ENCODE data around the gene EPHB6. TPM values are rescaled to one million over a fixed set of nuclear protein-coding genes. Genes with fewer than 3 reads are reported as not detected.

Gene EPHB6
- total RNA-seq, 2 experiments from 2014 or later = 5.7 to 7.0 TPM

DNA sequence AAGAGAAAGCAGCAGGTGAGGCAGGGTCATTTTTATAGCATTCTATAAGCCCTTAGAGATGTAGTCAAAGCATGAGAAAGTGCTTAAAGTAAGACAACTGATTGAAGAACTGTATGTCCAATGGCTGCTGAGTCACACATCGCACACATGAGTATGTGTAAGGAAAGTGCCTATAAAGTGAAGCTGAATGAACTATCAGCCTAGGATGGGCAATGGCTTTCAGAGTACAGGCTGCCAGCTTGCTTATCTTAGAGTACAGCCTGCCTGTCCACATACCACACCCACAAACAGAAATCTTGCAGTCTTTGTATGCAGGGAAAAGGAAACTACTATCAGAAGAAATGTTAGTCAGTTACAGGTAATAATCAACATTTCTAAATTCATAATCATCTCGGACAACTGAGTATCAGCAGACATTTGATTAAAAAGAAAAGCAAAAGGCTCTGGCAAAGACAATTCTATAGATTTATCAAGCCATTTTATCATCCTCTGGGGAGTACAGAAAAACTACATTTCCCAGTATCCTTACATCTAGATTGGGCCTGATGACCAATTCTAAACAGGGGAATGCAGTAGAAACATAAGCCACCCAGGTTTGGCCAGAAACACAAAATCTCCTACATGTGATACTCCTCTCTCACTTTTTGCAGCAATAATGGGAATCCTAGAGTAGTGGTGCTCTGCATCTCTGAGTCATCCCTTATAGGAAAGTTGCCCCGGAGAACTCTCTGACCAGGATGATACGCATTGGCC is 16.2 kb upstream of the EPHB6 start:
- H3K27me3 Mint-ChIP-seq = peaks cover 2% of the 10 kb centered on the region
- peaks cover 4% of the 10 kb centered on the region for H3K4me1 Mint-ChIP-seq
- no peaks in the 10 kb centered on the region for H3K36me3 Mint-ChIP-seq (ENCODE audit: low read depth)
- no peaks in the 10 kb centered on the region for H3K9me3 Mint-ChIP-seq
- H3K27ac Mint-ChIP-seq = no peak overlapping the region
- no peak overlapping the region for H3K4me3 Mint-ChIP-seq
- DNase-seq = no peak
- ChIA-PET POLR2A (no interaction called here), CTCF (no interaction called here)

DNA sequence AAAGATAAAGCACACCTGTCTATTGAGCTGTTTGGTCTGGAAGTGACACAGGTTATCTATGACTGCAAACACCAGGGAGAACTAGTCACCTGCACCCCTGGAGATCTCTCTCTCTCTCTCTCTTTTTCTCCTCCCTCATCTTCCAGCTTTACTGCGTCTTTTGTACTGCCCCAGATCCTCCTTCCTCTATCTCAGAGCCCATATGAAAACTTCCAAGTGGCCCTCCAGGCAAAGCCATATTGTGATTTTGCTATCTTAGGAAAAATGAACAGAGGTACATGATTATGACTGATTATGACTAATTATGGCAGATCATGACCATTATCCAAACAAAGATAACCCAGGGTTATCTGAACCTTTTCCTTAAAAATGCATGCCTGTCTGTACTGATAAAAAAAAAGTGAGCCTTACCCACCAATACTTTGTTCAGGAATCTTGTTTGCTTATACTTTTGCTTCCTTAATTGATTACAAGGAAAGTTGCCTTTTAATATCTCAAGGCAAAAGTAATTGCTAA is 12.6 kb upstream of the EPHB6 start:
- ChIA-PET CTCF (interaction anchor here (1.1 to 1.4 kb wide), 4 partner anchors 12 to 59 kb away, joined by 3 to 4 read pairs (median 3); no protein-coding TSS in a partner anchor), POLR2A (no interaction called here)
- Mint-ChIP-seq H3K4me1 (no peaks in the 10 kb centered on the region), H3K27me3 (peaks cover 3% of the 10 kb centered on the region), H3K4me3 (no peak overlapping the region), H3K36me3 (ENCODE audit: low read depth) (no peaks in the 10 kb centered on the region), H3K27ac (no peak overlapping the region), H3K9me3 (no peaks in the 10 kb centered on the region)
- DNase-seq = no peak

DNA sequence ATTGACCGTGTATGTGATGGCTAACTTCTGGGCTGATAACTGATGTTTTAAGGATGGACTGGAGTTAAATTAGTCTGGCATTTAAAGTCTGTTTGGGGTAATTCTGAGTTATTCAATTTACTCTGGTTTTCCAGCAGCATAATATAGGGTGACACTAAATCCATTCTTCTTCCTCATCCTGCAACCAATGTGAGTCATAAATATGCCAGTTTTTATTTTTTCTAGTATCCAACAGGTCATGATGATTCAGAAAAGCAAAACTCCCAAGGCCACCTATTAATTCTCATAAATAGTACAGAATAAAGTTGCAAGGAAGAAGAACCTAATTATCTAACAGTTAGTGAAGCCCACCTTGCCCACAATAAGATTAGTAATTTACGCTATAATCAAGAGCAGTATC is 7.5 kb upstream of the EPHB6 start:
- no peak for DNase-seq
- POLR2A ChIA-PET = no interaction called here
- H3K27me3 Mint-ChIP-seq = peaks cover 18% of the 10 kb centered on the region
- H3K27ac Mint-ChIP-seq = no peak overlapping the region
- no peak overlapping the region for H3K4me3 Mint-ChIP-seq
- H3K36me3 Mint-ChIP-seq (ENCODE audit: low read depth) = no peaks in the 10 kb centered on the region
- H3K9me3 Mint-ChIP-seq = no peaks in the 10 kb centered on the region
- CTCF ChIA-PET = no interaction called here
- H3K4me1 Mint-ChIP-seq = no peaks in the 10 kb centered on the region

DNA sequence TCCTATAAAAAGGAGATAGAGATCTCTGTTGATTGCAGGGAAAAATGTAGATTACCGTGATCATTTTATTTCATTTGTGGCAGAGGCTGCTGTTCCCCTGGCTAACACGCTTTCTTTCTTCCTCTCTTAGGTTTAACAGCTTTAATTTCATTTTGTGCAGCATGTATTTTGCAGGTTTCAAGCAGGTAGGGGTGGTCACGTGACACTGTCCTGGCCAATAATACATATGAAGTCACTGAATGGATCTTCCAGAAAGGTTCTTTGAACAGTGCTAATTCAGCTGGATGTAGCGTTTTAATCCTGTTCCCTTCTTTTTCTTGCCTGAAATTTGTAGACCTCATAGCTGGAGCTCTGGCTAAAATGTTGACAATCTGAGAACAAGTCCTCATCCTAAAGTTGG is 3.6 kb upstream of the EPHB6 start:
- Mint-ChIP-seq H3K27me3 (peaks cover 23% of the 10 kb centered on the region), H3K4me1 (peaks cover 4% of the 10 kb centered on the region), H3K36me3 (ENCODE audit: low read depth) (peaks cover 2% of the 10 kb centered on the region), H3K27ac (no peak overlapping the region), H3K9me3 (no peaks in the 10 kb centered on the region), H3K4me3 (no peak overlapping the region)
- ChIA-PET POLR2A (no interaction called here), CTCF (interaction anchor here (0.8 to 2.1 kb wide), 8 partner anchors 12 to 364 kb away, joined by 3 to 7 read pairs (median 4); no protein-coding TSS in a partner anchor)
- DNase-seq = no peak

DNA sequence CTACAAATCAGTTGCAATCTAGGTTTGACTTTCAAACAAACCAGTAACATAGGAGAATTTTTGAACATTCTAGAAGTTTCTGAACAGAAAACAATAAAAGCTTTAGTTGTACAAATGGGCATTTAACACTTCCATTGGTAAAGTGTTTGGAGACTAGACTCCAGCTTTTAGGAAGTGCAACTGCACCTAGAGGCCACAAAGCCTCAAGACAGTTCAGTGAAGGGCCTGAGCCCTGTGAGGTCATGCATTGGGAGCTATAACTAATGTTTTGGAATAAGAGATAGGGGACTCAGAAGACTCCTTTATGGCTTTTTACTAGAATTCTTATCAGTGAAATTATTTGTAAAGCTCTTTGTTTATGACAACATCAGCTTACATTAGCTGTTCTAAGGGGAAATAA is 3.0 kb upstream of the EPHB6 start:
- CTCF ChIA-PET = interaction anchor here (0.8 to 2.1 kb wide), 8 partner anchors 13 to 363 kb away, joined by 3 to 7 read pairs (median 4); no protein-coding TSS in a partner anchor
- POLR2A ChIA-PET = no interaction called here
- Mint-ChIP-seq H3K27ac (no peak overlapping the region), H3K4me1 (peaks cover 4% of the 10 kb centered on the region), H3K27me3 (peaks cover 27% of the 10 kb centered on the region), H3K4me3 (no peak overlapping the region), H3K36me3 (ENCODE audit: low read depth) (peaks cover 2% of the 10 kb centered on the region), H3K9me3 (no peaks in the 10 kb centered on the region)
- DNase-seq = no peak

DNA sequence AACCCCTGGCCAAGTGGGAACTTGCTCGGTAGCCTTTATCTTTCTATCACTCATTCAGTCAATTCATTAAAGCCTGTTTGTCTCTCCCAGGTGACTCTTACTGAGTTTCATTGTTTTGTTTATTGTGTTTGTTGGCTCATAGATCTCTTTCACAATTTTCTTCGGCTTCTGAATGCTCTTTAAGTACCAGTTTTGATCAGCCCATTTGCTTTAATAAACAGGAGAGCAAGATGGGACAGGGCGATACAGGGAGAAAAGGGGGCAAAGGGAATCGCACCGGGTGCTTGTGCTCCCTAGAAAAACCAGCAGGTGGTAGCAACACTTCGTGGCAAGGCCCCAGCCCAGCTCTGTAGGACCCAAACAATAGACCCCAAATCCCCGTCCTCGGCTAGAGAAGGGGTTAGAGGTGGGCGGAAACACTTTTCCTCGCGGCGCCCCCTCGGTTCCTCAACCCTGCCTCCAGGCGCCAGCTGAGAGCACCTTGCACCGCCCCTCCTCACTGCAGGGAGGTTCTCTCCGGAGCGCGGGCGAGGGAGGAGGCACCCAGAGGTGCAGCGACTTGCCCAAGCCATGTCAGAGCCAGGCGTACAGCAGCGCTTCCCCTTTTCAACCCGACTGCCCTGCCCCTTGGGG is 1.0 kb upstream of the EPHB6 start:
- Mint-ChIP-seq H3K4me1 (peaks cover 4% of the 10 kb centered on the region), H3K27me3 (peaks cover 25% of the 10 kb centered on the region), H3K36me3 (ENCODE audit: low read depth) (peaks cover 2% of the 10 kb centered on the region), H3K27ac (peak overlapping the region; percentile 57), H3K9me3 (no peaks in the 10 kb centered on the region), H3K4me3 (peak overlapping the region; percentile 91)
- POLR2A ChIA-PET = interaction anchor here (1.7 kb wide), 1 partner anchor 45 kb away, joined by 9 read pairs; no protein-coding TSS in a partner anchor
- CTCF ChIA-PET = interaction anchor here (0.9 to 1.7 kb wide), 15 partner anchors 12 to 530 kb away, joined by 3 to 9 read pairs (median 4); no protein-coding TSS in a partner anchor
- peak; percentile 68 for DNase-seq

DNA sequence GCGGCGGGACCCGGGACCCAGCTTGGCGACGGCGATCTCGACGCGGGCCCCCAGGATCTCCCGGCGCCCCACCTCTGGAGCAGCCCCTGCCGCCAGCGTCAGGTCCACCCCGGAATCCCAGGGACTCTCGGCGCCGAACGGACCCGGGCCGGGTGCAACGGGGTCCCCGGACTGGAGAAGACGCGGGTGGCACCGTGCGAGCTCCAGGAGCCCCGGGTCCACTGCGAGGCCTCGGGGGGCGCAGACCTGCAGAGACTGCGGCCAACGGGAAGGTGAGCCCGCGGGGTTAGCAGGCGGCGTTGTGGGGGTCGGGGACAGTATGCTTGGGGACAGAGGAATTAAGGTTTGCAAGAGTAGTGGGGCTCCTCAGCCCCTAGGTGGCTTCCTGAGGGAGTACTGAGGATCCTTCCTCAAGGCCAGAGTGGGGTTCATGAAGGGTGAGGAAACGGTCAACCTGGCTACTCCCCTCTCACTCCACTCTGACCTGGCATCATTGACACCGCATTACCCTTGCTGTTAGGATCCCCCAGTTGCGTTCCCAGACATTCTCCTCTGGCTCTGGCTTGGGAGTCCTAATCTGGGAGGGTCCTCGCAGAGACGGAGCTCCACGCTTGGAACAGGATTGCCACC is 353 bp downstream of the EPHB6 start:
- CTCF ChIA-PET = interaction anchor here (0.8 to 1.7 kb wide), 11 partner anchors 10 to 532 kb away, joined by 3 to 9 read pairs (median 4); no protein-coding TSS in a partner anchor
- Mint-ChIP-seq H3K36me3 (ENCODE audit: low read depth) (peaks cover 2% of the 10 kb centered on the region), H3K4me3 (peak overlapping the region; percentile 62), H3K4me1 (peaks cover 4% of the 10 kb centered on the region), H3K27me3 (peaks cover 19% of the 10 kb centered on the region), H3K27ac (no peak overlapping the region), H3K9me3 (no peaks in the 10 kb centered on the region)
- DNase-seq = no peak
- POLR2A ChIA-PET = interaction anchor here (0.7 to 1.7 kb wide), 3 partner anchors 24 to 393 kb away, joined by 3 to 9 read pairs (median 3); no protein-coding TSS in a partner anchor

DNA sequence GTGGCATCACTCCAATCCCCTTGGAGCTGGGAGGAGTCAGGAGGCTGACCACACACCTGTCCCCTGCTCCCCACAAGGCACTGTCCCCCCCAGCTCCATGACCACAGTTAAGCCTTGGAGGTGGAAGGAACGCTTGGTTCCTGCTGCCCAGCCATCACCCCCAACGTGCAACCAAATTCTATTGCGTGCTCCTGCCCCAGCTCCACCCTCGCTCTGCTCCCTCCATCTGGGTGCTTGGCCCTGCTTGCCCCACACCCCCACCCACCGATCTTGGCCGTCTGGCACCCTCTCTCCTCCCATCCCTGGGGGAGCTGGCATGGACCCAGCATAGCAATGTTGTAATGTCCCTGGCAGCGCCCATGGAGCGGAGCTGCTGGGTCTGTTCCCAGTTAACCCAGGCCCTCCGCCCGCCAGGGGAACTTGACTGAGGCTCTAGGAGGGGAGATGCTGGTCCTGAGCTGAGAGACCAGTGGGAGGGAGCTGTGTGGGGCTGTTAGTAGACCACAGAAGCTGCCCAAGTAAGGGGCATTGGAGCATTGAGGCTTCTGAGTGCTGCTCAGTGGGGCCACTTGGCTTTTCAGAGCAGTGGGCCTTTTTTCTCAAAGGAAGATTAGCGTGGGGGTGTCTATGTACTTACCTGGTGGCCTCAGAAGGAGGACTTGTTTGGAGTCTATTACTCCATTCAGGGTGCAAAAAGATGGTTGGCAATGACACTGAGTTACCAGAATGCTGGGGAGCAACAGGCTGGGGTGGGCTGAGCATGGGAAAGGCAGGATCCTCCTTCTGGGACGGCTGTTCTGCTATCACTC is 1.1 kb downstream of the EPHB6 start:
- CTCF ChIA-PET = interaction anchor here (1.1 to 1.5 kb wide), 4 partner anchors 9 to 358 kb away, joined by 3 to 6 read pairs (median 4); no protein-coding TSS in a partner anchor

DNA sequence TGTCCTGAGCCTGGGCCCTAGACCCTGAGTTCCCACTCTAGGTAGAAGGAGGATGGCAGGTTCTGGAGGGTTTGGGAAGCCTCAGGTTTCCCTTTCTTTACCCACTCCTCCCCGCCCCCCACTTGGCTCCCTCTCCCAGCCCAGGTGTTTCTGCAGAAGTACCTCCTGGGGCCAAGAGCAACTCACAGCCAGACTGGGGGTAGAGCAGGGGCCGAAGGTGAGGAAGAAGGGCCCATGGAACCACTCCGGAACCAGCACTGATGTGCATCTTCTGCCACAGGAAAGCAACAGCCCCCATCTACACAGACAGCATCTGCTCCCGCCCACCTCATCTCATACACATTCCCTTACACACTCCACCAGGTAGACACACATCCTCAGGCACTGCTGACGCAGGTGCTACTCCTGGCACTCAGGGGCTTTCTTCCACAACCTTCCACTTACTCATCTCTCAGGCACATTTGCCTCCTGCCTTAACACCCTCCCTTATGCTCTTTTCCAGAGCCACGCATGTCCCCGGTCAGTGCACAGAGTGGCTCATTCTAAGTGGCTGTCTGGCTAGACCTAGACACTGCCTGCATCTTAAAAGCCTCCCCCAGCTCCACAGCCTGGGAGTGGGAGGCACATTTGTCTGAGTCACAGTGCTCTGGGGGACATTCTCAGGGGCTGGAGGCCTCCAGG is 1.8 kb downstream of the EPHB6 start:
- ChIA-PET CTCF (interaction anchor here (1.1 to 1.5 kb wide), 3 partner anchors 8 to 358 kb away, joined by 3 to 6 read pairs (median 4); no protein-coding TSS in a partner anchor), POLR2A (no interaction called here)
- peaks cover 4% of the 10 kb centered on the region for H3K4me1 Mint-ChIP-seq
- H3K36me3 Mint-ChIP-seq (ENCODE audit: low read depth) = peaks cover 2% of the 10 kb centered on the region
- H3K27me3 Mint-ChIP-seq = peaks cover 17% of the 10 kb centered on the region
- H3K9me3 Mint-ChIP-seq = no peaks in the 10 kb centered on the region
- peak overlapping the region; percentile 29 for H3K4me3 Mint-ChIP-seq
- H3K27ac Mint-ChIP-seq = no peak overlapping the region
- DNase-seq = no peak

More for the DNA sequence above, 1.1 kb downstream of the EPHB6 start:
- no peak overlapping the region for H3K27ac Mint-ChIP-seq
- no peak for DNase-seq
- H3K36me3 Mint-ChIP-seq (ENCODE audit: low read depth) = peaks cover 2% of the 10 kb centered on the region
- H3K9me3 Mint-ChIP-seq = no peaks in the 10 kb centered on the region
- H3K4me3 Mint-ChIP-seq = peak overlapping the region; percentile 62
- H3K27me3 Mint-ChIP-seq = peaks cover 21% of the 10 kb centered on the region
- POLR2A ChIA-PET = interaction anchor here (0.7 to 1.0 kb wide), 2 partner anchors 24 to 393 kb away, joined by 3 read pairs; no protein-coding TSS in a partner anchor
- H3K4me1 Mint-ChIP-seq = peaks cover 4% of the 10 kb centered on the region

DNA sequence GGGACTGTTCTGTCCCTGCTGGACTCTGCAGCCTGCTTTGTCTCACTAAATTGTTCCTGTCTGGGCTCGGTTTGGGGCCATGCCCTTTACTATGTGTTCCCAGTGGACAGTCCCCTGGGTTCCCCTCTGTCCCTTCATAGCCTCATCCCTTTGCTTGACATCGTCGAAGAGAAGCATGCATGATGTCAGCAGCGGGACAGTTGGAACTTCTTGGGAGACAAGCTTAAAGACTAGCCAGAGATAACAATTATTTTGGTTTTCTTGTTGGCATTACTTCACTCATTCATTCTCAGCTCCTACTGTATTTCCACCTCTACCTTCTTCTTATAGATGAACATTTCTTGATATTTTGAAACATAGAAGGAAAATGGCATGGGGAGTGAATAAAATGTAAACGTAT is 2.7 kb downstream of the EPHB6 start:
- ChIA-PET CTCF (interaction anchor here (0.7 to 1.0 kb wide), 9 partner anchors 9 to 1669 kb away, joined by 3 to 5 read pairs (median 3); no protein-coding TSS in a partner anchor), POLR2A (no interaction called here)
- H3K4me3 Mint-ChIP-seq = no peak overlapping the region
- H3K9me3 Mint-ChIP-seq = no peaks in the 10 kb centered on the region
- DNase-seq = no peak
- peaks cover 17% of the 10 kb centered on the region for H3K27me3 Mint-ChIP-seq
- H3K27ac Mint-ChIP-seq = no peak overlapping the region
- peaks cover 4% of the 10 kb centered on the region for H3K4me1 Mint-ChIP-seq
- H3K36me3 Mint-ChIP-seq (ENCODE audit: low read depth) = peaks cover 2% of the 10 kb centered on the region

DNA sequence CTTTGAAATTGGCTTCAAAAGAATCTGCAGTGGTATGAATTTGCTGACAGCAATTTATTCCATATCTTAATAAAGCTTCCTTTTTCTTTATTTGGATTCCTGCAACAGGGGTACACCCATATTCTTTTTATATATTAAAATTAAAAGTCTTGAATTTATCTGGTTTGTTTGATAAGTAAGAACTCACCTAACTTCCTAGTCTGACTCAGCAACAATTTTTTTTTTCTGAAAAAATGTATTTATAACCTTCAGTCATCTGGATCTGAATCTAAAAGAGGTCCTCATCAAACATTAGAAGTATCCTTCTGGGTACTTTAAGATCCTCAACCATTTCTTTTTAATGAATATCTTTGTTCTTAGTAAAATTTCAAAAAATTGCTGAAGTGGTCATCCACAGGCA is 4.5 kb downstream of the EPHB6 start:
- Mint-ChIP-seq H3K27me3 (peaks cover 17% of the 10 kb centered on the region), H3K27ac (no peak overlapping the region), H3K9me3 (no peaks in the 10 kb centered on the region), H3K36me3 (ENCODE audit: low read depth) (peaks cover 1% of the 10 kb centered on the region), H3K4me3 (no peak overlapping the region), H3K4me1 (no peaks in the 10 kb centered on the region)
- ChIA-PET CTCF (no interaction called here), POLR2A (no interaction called here)
- DNase-seq = no peak

DNA sequence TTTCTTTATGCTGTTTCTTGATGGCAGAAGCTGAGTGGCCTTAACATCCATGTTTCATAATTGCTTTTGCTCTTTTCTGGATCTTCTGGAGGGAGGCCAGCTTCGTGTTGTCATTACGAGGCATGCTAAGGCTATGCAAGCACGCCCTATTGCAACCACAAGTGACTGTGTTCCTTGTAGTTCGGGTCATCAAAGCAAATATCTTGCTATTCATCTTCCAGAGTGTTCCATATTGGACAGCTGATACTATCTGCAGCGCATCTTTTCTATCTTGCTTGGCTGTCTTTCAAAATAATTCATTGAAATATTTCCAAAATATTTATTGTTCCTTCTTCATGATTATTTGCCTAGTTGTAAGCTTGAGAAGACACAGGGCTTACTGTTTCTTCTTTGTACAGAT is 5.0 kb downstream of the EPHB6 start:
- DNase-seq = no peak
- Mint-ChIP-seq H3K27ac (no peak overlapping the region), H3K4me1 (no peaks in the 10 kb centered on the region), H3K27me3 (peaks cover 17% of the 10 kb centered on the region), H3K36me3 (ENCODE audit: low read depth) (no peaks in the 10 kb centered on the region), H3K4me3 (no peak overlapping the region), H3K9me3 (no peaks in the 10 kb centered on the region)
- CTCF ChIA-PET = no interaction called here
- POLR2A ChIA-PET = no interaction called here

Measured in activated CD4-positive, alpha-beta memory T cell treated with anti-CD3 and anti-CD28 coated beads, Interleukin-2, amount 10 ng/mL, durations not matched to agents 7 days and 5 days (primary cell).